HG03565 (cell line): ENCODE data around the gene MIER2.

Source experiments
- ATAC-seq: cut with Tn5 transposase; IDR thresholded peaks from one replicate; pipeline ENCODE4 v1.9.1; 2021; ENCODE audit warnings: mild to moderate bottlenecking, moderate library complexity; ENCODE audit not compliant: unreplicated experiment

MIER2 gene

DNA sequence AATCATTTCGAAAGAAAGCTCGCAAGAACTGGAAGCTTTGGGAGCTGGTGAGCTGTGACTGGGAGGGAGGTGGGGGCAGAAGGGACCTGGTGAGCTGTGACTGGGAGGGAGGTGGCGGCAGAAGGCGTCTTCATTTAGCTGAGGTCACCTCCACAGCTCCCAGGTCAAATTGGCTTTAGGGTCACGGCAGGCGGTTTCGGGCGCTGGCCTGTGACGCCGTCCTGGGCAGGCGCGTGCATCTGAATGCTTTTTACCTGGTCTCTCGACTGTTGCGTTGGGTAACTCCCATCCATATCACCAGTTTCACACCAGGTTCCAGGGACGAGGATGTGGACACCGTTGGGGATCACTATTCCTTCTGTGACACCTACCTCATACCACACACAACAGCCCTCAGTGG lies 35.2 kb upstream of the MIER2 start:
- ATAC-seq = no peak

DNA sequence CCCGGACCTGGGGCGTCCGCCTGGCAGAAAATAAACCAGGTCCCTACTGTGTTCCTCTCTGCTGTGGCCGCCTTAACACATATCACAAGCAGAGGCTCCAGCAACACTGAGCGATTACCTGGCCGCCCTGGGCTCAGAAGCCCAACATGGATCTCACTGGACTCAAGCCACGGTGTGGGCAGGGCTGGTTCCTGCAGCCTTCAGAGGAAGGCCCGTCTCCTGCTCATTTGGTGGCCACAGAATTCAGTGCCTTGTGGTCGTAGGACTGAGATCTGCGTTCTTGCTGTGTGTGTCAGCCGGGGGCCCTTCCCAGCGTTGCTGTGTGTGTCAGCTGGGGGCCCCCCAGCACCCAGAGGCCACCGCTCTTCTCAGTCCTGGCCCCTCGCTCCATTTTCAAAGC lies 34.1 kb upstream of the MIER2 start:
- no peak for ATAC-seq

DNA sequence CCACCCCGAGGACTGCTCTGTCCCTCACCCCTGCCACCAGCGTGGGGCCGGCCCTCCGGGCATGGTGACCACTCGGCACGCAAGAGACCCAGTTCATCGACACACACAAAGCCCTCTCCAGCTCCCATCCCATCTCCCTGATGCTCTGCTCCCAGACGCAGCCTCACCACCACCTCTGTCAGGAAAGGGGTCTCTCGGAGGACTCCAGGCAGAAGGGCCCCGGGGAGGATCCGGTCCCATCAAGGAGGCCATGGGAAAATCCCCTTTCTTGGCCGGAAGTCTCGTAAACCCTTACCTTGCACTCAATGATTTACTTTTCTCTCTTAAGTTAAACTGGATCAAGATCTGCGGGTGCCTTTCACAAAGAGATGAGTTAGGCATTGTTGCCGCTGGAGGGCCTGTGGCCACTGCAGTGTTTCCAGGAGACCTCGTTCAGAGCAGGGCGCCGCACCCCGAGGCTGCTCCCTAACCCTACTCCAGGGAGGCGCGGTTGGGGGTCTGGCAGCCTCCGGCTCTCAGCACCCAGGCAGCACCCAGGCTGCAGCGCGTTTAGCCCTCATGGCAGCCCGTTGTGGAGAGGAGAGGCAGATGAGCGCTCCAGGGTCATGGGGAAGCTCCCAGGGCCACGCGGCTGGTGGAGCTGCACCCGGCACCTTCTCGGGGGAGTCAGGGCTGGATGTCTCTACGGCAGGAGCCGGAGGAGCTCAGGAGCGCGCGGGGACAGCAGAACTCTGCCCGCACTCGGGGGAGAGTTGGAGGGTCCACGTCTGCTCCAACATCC lies 33.4 kb upstream of the MIER2 start:
- no peak for ATAC-seq

DNA sequence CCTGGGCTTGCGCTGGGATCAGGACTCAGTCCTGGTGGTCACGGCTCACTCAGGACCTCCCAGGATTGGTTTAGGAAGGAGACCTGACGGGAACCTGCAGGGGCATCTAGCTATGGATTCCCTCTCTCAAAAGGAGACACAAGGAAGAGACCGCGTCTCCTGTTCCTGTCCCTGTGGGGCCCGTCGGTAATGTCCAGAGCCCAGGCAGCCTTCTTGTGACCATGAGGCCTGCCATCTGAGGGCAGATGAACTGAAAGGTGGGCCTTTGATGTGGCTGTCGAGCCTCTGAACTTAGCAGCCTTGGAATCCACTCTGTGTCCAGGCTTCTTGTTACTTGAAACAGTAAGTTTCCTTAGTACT lies 31.5 kb upstream of the MIER2 start:
- no peak for ATAC-seq

DNA sequence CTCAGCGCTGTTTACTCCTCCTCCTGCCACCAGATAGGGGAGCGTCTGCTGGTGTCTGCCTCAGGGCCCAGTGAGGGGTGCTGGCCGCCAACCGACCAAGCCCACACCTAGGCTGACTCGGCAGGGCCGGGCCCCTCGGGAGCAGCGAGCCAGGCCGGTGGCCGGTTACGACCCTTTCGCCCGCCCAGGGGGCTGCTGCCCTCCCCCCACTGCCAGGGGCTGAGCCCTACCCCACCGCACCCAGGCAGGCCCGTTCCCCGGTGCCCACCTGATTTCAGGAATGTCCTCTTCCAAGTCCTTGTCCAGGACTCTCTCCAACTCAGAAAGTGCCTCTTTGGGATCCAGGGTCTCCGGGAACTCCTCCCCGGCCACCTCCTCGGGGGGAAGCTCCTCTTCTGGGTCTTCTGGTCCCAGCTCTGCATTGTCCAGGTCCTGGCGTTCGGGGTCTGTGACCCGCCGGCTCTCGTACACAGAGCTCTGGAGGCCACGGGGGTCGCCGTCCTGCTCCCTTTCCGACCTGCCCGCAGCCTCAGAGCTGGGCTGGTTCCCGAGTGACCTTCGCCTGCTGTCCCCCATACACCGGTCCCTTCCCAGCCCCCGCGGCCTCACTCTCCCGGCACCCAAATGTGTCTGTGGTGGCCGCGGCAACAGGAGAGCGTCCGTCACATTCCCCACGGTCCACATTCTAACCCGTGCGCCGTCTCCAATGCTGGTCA lies 31.0 kb upstream of the MIER2 start:
- no peak for ATAC-seq

DNA sequence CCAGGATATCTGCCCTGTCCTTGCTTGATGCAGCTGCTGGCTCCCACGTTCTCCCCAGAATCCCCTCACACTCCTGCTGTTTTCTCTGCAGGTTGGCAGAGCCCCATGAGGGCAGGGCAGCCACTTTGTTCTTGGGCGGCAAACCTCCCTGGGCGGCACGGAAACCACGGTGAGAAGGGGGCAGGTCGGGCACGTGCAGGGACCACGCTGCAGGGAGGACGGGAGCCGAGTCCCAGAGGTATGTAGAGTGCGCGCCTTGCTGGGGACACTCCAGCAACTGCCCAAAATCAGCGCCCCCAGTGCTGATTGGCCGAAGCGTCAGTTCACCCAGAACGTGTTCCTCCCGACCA lies 30.3 kb upstream of the MIER2 start:
- ATAC-seq = no peak

DNA sequence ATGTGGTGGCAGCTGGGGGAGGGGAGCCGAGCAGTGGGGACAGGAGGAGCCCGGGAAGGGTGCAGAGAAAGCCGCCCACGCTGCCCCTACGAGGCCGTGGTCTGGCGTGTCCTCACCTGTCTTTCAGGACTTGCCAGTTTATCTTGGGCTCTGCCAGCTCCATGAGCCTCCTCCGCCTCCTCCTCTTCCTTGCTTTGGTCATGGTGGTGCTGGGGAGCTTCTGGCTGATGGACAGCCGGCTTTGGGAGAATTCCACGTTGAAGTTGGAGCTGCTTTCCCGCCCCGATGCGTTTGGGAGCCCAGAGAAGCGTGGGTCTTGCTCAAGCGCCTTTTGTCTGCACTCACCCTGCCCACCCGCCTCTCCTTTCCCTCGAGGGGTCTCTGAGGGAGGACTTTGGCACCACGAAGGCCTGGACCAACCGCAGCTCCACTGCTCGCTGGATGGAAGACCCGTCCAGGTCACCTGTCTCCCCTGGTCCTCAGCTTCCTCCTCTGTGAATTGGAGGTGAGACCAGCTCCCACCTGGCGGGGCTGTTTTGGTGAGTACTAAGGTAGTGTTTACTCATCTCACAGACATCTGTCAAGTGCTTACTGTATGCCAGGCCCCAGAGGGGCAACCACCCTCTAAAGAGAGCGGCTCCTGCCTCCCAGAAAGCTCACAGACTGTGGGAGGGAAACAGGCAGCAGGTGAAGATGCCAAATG lies 29.7 kb upstream of the MIER2 start:
- no peak for ATAC-seq

DNA sequence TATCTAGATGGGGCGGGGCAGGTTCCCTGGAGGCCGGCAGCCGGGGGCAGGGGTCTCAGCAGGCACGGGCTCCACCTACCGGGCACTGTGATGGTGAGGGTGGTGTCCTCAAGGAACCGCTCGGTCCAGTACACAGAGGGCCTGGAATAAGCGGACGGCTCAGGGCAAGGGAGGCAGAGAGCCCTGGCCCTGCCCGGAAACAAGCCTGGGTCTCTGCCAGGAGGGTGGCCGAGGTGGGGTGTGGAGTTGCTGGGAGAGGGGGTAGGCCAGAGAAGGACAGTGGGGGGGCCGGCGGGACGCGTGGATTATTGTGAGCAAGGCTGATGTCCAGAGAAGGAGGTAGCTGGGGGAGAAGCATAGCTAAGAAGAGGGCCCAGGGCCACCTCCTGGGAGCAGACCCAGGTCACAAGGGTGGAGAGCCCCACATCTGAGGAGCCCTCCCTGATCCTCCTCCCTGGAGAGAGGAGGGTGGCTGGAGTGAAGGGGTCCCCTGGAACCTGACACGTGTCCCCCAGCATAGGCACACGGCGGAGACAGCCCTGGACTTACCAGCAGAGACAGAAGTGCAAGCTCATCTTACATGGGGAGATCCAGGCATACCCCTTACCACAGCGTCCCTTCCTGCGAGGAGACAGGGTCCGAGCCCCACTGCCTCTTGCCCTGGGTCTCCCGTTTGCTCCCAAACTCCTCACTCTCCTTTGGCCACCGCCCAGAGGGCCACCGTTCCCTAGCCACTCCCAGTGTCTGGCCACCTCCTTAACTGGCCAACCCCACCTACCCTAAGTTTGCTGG lies 29.0 kb upstream of the MIER2 start:
- ATAC-seq = no peak

DNA sequence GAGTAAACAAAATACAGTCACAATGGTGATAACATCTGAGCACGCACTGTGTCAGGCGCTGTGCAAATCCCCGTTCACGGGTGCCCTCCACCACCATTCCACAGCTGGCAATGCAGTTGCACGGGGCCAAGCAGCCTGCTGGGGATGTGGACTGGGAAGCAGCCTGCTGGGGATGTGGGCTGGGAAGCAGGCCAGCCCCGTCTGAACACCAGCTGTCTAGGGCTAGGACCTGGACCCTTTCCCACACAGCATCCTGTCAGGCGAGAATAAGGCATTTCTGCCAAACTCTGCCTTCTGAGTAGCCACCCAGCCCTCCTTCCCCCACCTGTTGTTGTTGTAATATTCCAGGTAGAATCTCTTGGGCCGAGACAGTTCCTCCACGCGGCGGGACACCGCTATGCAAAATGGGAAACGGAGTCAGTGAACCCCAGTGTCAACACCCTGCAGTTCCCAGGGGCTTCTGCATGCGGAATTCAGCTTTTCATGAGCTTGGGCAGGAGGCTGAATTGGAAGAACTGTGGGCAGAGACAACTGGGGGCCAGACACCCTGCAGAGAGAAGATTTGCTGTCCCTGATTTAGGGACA lies 27.8 kb upstream of the MIER2 start:
- no peak for ATAC-seq

DNA sequence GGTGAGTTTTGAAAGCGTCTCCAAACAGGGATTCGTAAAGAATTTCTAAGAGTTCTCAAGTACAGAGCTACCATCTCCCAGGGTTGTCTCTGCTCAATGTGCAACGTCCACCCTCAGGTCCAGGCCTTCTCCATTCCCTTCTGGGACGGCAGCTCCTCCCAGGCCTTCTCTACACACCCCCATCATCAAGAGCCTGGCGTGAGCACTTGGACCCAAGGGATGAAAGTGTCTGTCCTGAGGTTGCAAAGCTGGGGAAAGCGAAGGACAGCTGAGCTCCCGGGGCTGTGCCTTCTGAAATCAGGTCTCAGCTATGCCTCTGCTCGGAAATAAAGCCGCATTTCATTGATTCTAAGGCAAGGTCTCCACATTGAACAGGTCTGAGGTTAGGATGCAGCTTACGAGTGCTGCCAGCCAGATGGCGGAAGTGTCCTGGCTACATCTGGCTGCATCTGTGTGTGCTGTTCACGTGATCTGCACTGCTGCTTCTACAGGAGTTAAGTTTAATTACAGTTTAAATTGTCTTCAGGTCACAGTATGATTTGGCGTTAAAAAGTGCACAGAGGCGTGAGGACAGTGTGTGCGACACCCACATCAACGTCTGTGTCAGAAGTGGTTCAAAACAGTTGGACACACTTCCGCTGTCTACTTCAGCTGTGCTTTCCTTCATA lies 27.0 kb upstream of the MIER2 start:
- no peak for ATAC-seq

DNA sequence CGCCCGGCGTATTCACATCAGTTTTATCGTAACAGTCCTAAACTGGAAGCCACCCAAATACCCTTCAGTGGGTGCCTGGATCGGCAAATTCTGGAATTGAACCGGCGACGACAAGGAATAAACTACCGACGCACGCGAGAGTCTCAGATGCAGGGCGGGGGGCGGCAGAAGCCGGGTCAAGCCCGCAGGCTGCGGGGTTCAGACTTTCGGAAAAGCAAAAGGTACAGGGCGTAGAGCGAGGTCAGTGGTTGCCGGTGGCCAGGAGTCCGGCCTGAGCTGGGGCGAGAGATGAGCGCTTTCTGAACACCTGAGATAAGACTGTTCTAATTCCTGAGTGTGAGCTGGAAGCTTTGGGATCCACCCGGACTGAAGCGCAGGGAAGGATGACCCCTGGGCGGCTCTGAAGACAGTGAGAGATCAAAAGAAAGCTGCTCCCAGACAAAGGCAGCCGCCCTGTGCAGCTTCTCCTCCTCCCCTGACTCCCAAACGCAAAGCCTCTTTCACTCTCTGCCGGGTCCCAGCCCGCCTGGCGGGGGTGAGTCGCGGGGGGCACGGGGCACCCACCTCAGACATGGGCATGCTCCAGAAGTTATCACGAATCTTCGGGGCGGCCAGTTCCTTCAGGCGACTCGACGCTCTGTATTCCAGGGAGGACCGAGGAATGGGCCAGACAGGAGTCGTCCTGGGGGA lies 26.2 kb upstream of the MIER2 start:
- ATAC-seq = no peak

DNA sequence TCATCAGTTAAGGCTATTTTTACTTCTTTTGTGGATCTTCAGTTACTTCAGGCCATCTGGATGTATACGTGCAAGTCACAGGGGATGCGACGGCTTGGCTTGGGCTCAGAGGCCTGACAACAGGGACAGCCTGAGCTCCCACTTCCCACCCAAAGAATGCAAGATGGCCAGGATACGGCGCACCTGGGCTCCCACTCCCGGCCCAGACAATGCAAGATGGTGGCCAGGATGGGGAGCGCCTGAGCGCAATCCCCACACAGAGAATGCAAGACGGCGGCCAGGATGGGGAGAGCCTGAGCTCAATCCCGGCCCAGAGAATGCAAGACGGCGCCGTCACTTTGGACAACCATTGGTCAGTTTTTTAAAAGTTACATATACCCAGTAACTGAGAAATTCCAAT lies 25.3 kb upstream of the MIER2 start:
- no peak for ATAC-seq

DNA sequence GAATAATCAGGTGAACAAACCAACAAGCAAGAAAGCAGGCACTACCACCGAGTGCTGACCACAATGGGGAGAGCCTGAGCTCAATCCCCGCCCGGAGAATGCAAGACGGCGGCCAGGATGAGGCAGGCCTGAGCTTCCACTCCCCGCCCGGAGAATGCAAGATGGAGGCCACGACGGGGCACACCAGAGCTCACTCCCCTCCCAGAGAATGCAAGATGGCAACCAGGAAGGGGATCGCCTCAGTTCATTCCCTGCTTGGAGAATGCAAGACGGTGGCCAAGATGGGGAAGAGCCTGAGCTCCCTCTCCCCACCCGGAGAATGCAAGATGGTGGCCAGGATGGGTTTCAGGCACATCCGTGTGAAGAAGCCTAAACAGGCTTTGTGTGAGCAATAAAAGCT lies 24.7 kb upstream of the MIER2 start:
- no peak for ATAC-seq

DNA sequence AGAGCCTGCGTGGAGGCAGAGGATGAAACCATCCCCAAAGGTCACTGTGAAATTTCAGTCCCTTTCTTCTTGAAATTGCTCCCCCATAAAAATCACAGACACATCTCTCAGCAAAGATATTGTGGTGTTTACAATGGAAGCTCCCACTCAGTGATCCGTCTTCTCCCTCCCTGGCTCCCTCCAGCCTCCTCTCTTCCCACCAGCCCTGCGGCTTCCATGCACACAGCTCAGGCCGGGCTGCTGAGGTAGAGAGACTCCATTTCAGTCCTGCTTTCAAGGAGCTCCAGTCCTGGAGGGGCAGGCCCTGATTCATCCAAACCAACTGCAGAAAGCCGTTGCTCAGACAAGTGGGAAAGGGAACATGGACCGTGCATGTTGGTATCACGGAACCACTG lies 24.0 kb upstream of the MIER2 start:
- ATAC-seq = no peak

DNA sequence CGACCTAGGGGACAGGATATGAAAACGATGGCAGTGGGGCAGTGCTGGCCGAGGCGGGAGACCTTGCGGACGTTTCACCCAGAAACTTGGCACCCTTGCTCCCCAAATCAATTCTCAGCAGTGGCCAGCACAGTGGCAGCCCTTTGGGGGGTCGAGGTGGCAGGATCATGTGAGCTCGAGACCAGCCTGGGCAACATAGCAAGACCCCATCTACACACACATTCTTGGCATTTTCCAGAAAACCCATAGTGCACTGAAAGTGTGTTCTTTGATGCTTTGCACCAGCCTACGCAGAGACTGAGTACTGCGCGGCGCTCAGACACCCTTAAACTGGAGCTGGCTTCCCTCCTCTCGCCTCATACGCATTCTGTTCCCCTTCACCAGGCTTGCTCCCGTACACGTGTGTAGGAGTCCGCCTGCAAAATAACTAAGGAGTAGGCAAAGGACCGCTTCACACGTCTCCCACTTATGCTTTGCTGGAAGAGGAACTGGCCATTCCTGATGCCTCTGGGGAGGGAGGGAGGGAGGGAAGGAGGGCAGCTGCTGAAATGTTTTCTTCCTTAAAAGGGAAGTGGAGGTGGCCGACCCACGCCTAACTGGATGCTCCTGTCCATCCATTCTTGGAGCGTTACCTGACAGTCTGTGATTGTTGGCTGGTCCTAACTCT lies 23.5 kb upstream of the MIER2 start:
- ATAC-seq = no peak

DNA sequence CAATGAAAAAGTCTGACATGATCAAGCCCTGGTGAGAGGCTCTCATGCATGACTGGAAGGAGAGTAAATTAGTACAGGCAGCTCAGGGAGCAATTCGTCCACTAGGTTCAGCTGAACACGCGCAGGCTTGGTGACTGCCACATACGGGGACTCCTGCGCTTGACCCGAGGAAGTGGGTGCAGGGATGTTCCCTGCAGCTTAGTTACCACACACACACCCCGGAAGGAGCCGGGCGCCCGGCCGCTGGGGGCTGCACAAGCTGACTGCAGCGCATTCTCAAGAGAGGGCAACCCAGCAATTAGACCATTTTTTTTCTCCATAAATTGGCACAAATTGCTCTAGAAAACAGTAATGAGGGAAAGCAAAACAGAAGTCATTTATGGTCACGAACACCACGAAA lies 23.0 kb upstream of the MIER2 start:
- ATAC-seq = no peak

DNA sequence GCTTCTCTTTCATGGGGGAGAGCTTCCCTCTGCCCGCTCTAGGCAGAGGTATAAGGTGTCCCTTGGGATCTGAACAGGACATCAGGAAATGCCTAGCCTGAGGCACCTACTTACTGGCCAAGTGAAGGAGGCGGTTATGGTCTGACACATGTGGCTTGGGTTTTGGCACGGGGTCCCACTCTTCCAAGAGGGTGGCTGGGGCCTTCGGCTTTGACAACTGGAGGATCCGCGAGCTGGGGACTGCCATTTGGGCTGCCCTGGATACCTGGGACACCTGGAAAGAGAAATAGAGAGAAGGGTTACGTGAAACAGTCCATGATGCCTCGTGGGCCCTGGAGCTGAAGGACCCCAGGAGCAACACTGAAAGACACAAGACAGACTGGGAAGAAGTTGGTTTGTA lies 22.4 kb upstream of the MIER2 start:
- no peak for ATAC-seq

DNA sequence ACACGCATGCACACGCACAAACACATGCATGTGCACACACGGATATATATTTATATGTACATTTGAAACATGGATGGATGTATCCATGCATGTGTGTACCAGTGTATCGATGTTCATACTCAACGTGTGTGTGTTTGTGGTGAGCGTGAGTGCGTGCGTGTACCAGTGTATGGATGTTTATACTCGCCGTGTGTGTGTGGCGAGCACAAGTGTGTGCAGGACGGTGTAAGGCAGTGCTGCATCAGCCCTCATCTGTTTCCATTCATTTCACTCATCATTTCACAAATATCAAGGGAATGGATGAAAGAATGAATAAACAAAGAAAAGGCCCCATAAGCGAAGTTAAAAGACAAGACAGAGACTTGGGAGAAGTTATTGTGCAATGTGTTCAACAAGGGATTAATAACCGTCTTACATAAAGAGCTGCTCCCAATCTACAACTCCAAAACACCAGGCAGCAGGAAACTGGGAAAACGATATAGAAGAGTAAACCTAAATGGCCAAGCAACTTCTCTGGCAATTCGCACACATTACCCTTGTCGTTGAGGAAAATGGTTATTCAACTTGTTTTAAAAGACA lies 21.7 kb upstream of the MIER2 start:
- no peak for ATAC-seq
